ENCODE data around the gene CDKN1C.

CDKN1C gene

GRCh38 chr11:2911088-2911784 lies 25.7 kb upstream of the CDKN1C start:
- Histone ChIP-seq H3K27ac (ENCODE audit: extremely low read depth, low read depth, low read length) (no peak overlapping the region), H3K4me1 (ENCODE audit: control insufficient read depth, insufficient read depth, low read length) (no peaks in the 10 kb centered on the region), H3K9me3 (ENCODE audit: control insufficient read depth, insufficient read depth, low read depth, low read length) (no peaks in the 10 kb centered on the region), H3K36me3 (ENCODE audit: control insufficient read depth in 2 of 2, insufficient read depth in 1 of 2, low read length in 2 of 2) (no peaks in the 10 kb centered on the region), H3K4me3 (ENCODE audit: low read depth, low read length) (no peak overlapping the region)
- TF ChIP-seq ZNF174 (tag by site-specific recombination; IDR thresholded peaks at IDR 0.05) (no peak), SP3 (tag by site-specific recombination; IDR thresholded peaks at IDR 0.05) (0 out of 2 replicates have a peak, but pooled peaks have one; percentile 12), ZFHX2 (tag by site-specific recombination; conservative IDR thresholded peaks at IDR 0.05) (peak; percentile 38; the same call in 1 of the 2 replicates), GLIS1 (tag by site-specific recombination; IDR thresholded peaks at IDR 0.05) (peak; percentile 15; the same call in 1 of the 2 replicates), ZEB2 (tag by site-specific recombination; IDR thresholded peaks at IDR 0.05) (no peak), ZNF639 (tag by site-specific recombination; IDR thresholded peaks at IDR 0.05) (no peak), SCRT1 (tag by site-specific recombination; IDR thresholded peaks at IDR 0.05; ENCODE audit: borderline replicate concordance) (no peak), GLIS2 (tag by site-specific recombination; IDR thresholded peaks at IDR 0.05) (peak; percentile 51; the same call in 1 of the 2 replicates), ZSCAN23 (tag by site-specific recombination; IDR thresholded peaks at IDR 0.05) (no peak), ZBTB10 (tag by site-specific recombination; IDR thresholded peaks at IDR 0.05) (no peak), ZNF280C (tag by site-specific recombination; IDR thresholded peaks at IDR 0.05) (no peak), ZNF354C (tag by site-specific recombination; IDR thresholded peaks at IDR 0.05; ENCODE audit: borderline replicate concordance, low read depth) (no peak), ZNF600 (tag by site-specific recombination; IDR thresholded peaks at IDR 0.05) (no peak), ZNF133 (tag by site-specific recombination; IDR thresholded peaks at IDR 0.05) (no peak), ZNF521 (tag by site-specific recombination; IDR thresholded peaks at IDR 0.05) (no peak), ZIC2 (tag by site-specific recombination; IDR thresholded peaks at IDR 0.05) (peak; percentile 49; the same call in 1 of the 2 replicates), ZNF596 (tag by site-specific recombination; IDR thresholded peaks at IDR 0.05) (no peak), EGR2 (tag by site-specific recombination; IDR thresholded peaks at IDR 0.05; ENCODE audit: low read depth) (peak; percentile 47), KLF1 (tag by site-specific recombination; IDR thresholded peaks at IDR 0.05) (peak; percentile 50), ZNF623 (tag by site-specific recombination; IDR thresholded peaks at IDR 0.05) (no peak)
- ChIA-PET CTCF (no interaction called here), POLR2A (interaction anchor here (1.2 to 3.1 kb wide), 2 partner anchors 9 to 18 kb away, joined by 4 to 15 read pairs; partner anchors contain the start of gene PHLDA2)
